K562 (cell line): ENCODE measurements around the gene SYT17.

Source experiments
- CEBPZ ChIP-seq: fragments of 150-350 bp; IDR thresholded peaks from 2 replicates; pipeline ENCODE4 v1.6.1; 2014; ENCODE audit warnings: low read depth, mild to moderate bottlenecking, low read length, borderline replicate concordance
- CTCF ChIP-seq, 3 experiments: IDR thresholded peaks in 2 of 3; conservative IDR thresholded peaks in 1 of 3; 2 replicates each; pipeline ENCODE4 v1.5.1; 2011 to 2012; ENCODE audit warnings: low read length in 3 of 3, mild to moderate bottlenecking in 3 of 3, control low read depth in 2 of 3, improper control_type of control experiment in 1 of 3, inconsistent platforms in 1 of 3, low read depth in 1 of 3, mixed read lengths in 1 of 3, moderate library complexity in 1 of 3; ENCODE audit not compliant: insufficient read depth in 2 of 3
- EZH2 ChIP-seq: IDR thresholded peaks from 2 replicates; pipeline ENCODE4 v1.6.1; 2012; ENCODE audit warnings: low read depth, mild to moderate bottlenecking, inconsistent platforms, low read length, borderline replicate concordance
- GABPA ChIP-seq: fragments of 200-800 bp; sonication (Bioruptor generic); conservative IDR thresholded peaks from 2 replicates; pipeline ENCODE4 v1.6.1; 2016; ENCODE audit warnings: low read depth, missing genetic modification characterization, missing compliant biosample characterization
- HEY1 ChIP-seq: fragments of 250-450 bp; sonication (Bioruptor Pico); IDR thresholded peaks from 2 replicates; pipeline ENCODE4 v1.5.0; 2020; ENCODE audit warnings: mild to moderate bottlenecking, moderate library complexity, borderline replicate concordance
- MAFK ChIP-seq: IDR thresholded peaks from 2 replicates; pipeline ENCODE4 v1.6.1; 2011; ENCODE audit warnings: low read length, improper control_type of control experiment
- PCBP1 ChIP-seq: fragments of 200-400 bp; formaldehyde crosslinking; IDR thresholded peaks from 2 replicates; pipeline ENCODE4 v1.6.1; 2018; ENCODE audit warnings: mild to moderate bottlenecking, low read depth, low read length; ENCODE audit not compliant: poor library complexity, severe bottlenecking
- POLR2A ChIP-seq: fragments of 450-650 bp; conservative IDR thresholded peaks from 2 replicates; pipeline ENCODE4 v1.6.1; 2016
- POLR2AphosphoS2 ChIP-seq: IDR thresholded peaks from 2 replicates; pipeline ENCODE4 v1.6.1; 2012; ENCODE audit warnings: low read length, improper control_type of control experiment
- POLR2AphosphoS5 ChIP-seq: IDR thresholded peaks from 2 replicates; pipeline ENCODE4 v1.6.1; 2011; ENCODE audit warnings: mild to moderate bottlenecking, low read depth, low read length, moderate library complexity; ENCODE audit not compliant: control insufficient read depth, insufficient read depth
- PURB ChIP-seq: sonication (generic); formaldehyde crosslinking; IDR thresholded peaks from 2 replicates; pipeline ENCODE4 v1.9.0; 2021; ENCODE audit warnings: low read depth, mild to moderate bottlenecking, missing genetic modification reagents
- TFAM ChIP-seq: fragments of 250-450 bp; sonication (Bioruptor Pico); conservative IDR thresholded peaks from 2 replicates; pipeline ENCODE4 v1.5.0; 2021; ENCODE audit warnings: mild to moderate bottlenecking, moderate library complexity
- ZFPM2 ChIP-seq: fragments of 250-450 bp; sonication (Bioruptor Pico); IDR thresholded peaks from 2 replicates; pipeline ENCODE4 v1.5.1; 2022; ENCODE audit warnings: mild to moderate bottlenecking
- ZNF232 ChIP-seq: sonication (generic); formaldehyde crosslinking; IDR thresholded peaks from 2 replicates; pipeline ENCODE4 v1.8.0; 2022; ENCODE audit warnings: mild to moderate bottlenecking, missing genetic modification reagents

- TF ChIP-seq CEBPZ, result no peak
- TF ChIP-seq MAFK, result no peak
- no peak for TF ChIP-seq GABPA (tag)
- no peak for TF ChIP-seq ZFPM2
- no peak for TF ChIP-seq TFAM (CRISPR knock-in tag)
- no peak for TF ChIP-seq EZH2
- no peak for TF ChIP-seq POLR2A
- TF ChIP-seq CTCF (IDR thresholded peaks at IDR 0.05 in 2 of 3, conservative IDR thresholded peaks at IDR 0.05 in 1 of 3; ENCODE audit: insufficient read depth in 2 of 3, low read depth in 1 of 3, low read length in 3 of 3), result no peak
- no peak for TF ChIP-seq POLR2AphosphoS5
- TF ChIP-seq ZNF232, result no peak
- TF ChIP-seq POLR2AphosphoS2, result no peak
- no peak for TF ChIP-seq HEY1 (CRISPR knock-in tag)
- no peak for TF ChIP-seq PCBP1
- no peak for TF ChIP-seq PURB
These were observed 20.4 kb upstream of the SYT17 start for GRCh38 chr16:19147627-19148026.
